ENCODE measurements around the gene HMCN1. TPM values are rescaled to one million over a fixed set of nuclear protein-coding genes. Genes with fewer than 3 reads are reported as not detected.

HMCN1 gene
- total and polyA plus RNA-seq, 9 donors = 1.4 to 26.6 (median 3.8) TPM

DNA sequence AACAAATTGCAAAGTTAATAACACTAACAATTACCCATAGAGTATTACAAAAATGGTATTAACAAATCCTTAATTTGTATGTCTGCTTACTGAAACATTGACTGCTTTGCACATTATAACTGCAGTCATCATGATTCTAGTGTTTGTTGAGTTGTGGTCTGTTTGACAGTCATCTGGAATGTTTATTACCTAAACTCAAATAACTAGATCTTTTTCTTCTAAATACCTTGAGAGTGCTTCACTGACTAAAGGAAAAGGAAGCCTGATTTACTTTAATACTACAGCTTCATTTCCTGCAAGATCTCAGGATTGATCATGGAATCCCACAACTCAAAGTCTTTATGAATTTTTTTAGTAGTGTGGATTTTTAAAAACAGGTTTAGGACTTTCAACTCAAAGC, 70.0 kb downstream of the HMCN1 start:
- no peaks in the 10 kb centered on the region for H3K4me1 ChIP-seq (ENCODE audit: insufficient read depth)
- no peaks in the 10 kb centered on the region for H3K9me3 ChIP-seq
- TF ChIP-seq EP300 (IDR thresholded peaks at IDR 0.05) (no peak), CTCF (IDR thresholded peaks at IDR 0.05) (no peak), POLR2A (IDR thresholded peaks at IDR 0.05) (no peak)
- H3K27ac ChIP-seq = no peak overlapping the region
- intact Hi-C loops (cut with DNase I) = no loop called here
- no peaks in the 10 kb centered on the region for H3K36me3 ChIP-seq
- no peak for DNase-seq
- H3K27me3 ChIP-seq = no peaks in the 10 kb centered on the region
- no peak overlapping the region for H3K4me3 ChIP-seq

- 70 to 87% (median 85%) methylated on average over 3 of the region's 3 CpGs for WGBS, 3 donors
- no peak overlapping the region for H3K4me3 ChIP-seq
- intact Hi-C loops (cut with DNase I) = no loop called here
Measured at GRCh38 chr1:185804608-185805007, 70.4 kb downstream of the HMCN1 start.

DNA sequence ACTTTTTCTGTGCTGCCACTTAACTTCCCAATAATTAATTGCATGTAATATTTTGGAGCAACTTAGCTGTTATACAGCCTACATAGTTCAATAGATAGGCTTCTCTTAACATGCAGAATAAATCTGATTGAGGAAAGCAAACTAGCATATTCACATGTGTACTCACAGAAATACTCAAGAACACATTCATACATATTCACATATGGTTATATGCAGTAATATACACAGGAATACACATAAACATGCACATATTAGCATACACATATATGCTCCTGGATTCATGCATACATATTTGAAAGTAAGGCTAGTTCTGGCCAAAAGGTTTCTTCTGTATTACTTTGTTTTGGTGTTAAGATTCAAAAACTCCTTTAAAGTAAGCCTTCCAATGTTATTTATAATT, 73.1 kb downstream of the HMCN1 start:
- intact Hi-C loops (cut with DNase I) = no loop called here
- Histone ChIP-seq H3K27me3 (no peaks in the 10 kb centered on the region), H3K4me3 (no peak overlapping the region), H3K4me1 (ENCODE audit: insufficient read depth) (no peaks in the 10 kb centered on the region), H3K36me3 (no peaks in the 10 kb centered on the region), H3K9me3 (no peaks in the 10 kb centered on the region), H3K27ac (no peak overlapping the region)
- TF ChIP-seq EP300 (IDR thresholded peaks at IDR 0.05) (no peak), POLR2A (IDR thresholded peaks at IDR 0.05) (no peak), CTCF (IDR thresholded peaks at IDR 0.05) (no peak)
- DNase-seq = no peak

More at GRCh38 chr1:185804608-185805007, 70.4 kb downstream of the HMCN1 start:
- Histone ChIP-seq H3K36me3 (no peaks in the 10 kb centered on the region), H3K9me3 (no peaks in the 10 kb centered on the region), H3K4me1 (ENCODE audit: insufficient read depth) (no peaks in the 10 kb centered on the region), H3K27me3 (no peaks in the 10 kb centered on the region), H3K27ac (no peak overlapping the region)
- no peak for TF ChIP-seq POLR2A (IDR thresholded peaks at IDR 0.05)
- TF ChIP-seq CTCF (IDR thresholded peaks at IDR 0.05) = no peak
- no peak for DNase-seq

DNA sequence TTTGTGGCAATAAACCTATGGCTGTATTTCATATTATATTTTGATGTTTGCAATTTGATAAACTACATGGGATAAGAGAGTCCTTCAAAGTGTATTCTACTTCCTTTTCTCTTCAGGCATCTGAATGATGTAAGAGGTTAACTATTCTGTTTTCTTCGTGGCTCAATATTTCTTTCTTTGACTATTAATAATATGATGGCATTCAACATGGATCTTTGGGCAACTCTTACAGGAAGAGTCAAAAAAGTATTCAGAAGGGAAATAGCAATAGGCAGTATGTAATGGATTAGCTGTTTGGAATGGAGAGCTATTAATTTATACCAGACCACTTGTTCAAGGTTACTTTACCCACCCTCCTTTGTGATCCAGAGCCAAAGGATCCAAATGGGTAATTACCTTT, 74.4 kb downstream of the HMCN1 start:
- TF ChIP-seq EP300 (IDR thresholded peaks at IDR 0.05) (no peak), CTCF (IDR thresholded peaks at IDR 0.05) (no peak), POLR2A (IDR thresholded peaks at IDR 0.05) (no peak)
- Histone ChIP-seq H3K27ac (no peak overlapping the region), H3K36me3 (no peaks in the 10 kb centered on the region), H3K4me1 (ENCODE audit: insufficient read depth) (no peaks in the 10 kb centered on the region), H3K27me3 (no peaks in the 10 kb centered on the region), H3K9me3 (no peaks in the 10 kb centered on the region), H3K4me3 (no peak overlapping the region)
- 46 to 55% (median 53%) methylated on average over 1 of the region's 1 CpG for WGBS, 3 donors
- intact Hi-C loops (cut with DNase I) = no loop called here
- DNase-seq = no peak
